GM12801 (cell line): ENCODE measurements around the gene TNFAIP2.

Source experiments
- TF ChIP-seq, protein P1 (sequence below): IDR thresholded peaks from one replicate; pipeline ENCODE4 v1.5.1; 2011; ENCODE audit warnings: control low read depth; ENCODE audit not compliant: insufficient read length; ENCODE audit errors: extremely low read depth

Gene TNFAIP2

DNA sequence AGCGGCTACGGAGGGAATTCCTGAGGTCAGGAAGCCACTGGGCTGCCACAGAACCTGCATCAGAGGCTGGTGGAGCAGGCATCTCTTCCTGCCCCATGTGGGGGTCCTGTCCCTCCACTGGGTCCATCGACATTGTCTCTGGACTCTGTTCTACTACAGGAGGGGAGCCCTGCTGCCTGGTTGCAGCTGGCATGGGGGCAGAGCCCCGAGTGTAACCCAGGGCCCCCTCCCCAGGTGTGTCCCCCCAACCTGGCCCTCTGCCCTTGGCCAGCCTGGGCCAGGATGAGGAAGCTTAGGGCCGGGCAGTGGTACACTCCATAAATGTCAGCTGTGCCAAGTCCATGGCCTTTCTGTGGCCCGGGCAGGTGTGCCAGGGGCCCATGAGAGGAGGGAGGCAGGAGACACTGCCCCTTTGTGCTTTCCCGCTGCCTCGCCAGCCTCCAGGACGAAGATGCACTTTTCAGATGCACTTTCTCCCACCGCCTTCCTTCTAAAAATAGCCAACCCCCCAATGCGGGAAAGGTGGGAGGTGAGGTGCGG is 32.7 kb upstream of the TNFAIP2 start:
- TF ChIP-seq, protein P1, sequence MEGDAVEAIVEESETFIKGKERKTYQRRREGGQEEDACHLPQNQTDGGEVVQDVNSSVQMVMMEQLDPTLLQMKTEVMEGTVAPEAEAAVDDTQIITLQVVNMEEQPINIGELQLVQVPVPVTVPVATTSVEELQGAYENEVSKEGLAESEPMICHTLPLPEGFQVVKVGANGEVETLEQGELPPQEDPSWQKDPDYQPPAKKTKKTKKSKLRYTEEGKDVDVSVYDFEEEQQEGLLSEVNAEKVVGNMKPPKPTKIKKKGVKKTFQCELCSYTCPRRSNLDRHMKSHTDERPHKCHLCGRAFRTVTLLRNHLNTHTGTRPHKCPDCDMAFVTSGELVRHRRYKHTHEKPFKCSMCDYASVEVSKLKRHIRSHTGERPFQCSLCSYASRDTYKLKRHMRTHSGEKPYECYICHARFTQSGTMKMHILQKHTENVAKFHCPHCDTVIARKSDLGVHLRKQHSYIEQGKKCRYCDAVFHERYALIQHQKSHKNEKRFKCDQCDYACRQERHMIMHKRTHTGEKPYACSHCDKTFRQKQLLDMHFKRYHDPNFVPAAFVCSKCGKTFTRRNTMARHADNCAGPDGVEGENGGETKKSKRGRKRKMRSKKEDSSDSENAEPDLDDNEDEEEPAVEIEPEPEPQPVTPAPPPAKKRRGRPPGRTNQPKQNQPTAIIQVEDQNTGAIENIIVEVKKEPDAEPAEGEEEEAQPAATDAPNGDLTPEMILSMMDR = no peak

DNA sequence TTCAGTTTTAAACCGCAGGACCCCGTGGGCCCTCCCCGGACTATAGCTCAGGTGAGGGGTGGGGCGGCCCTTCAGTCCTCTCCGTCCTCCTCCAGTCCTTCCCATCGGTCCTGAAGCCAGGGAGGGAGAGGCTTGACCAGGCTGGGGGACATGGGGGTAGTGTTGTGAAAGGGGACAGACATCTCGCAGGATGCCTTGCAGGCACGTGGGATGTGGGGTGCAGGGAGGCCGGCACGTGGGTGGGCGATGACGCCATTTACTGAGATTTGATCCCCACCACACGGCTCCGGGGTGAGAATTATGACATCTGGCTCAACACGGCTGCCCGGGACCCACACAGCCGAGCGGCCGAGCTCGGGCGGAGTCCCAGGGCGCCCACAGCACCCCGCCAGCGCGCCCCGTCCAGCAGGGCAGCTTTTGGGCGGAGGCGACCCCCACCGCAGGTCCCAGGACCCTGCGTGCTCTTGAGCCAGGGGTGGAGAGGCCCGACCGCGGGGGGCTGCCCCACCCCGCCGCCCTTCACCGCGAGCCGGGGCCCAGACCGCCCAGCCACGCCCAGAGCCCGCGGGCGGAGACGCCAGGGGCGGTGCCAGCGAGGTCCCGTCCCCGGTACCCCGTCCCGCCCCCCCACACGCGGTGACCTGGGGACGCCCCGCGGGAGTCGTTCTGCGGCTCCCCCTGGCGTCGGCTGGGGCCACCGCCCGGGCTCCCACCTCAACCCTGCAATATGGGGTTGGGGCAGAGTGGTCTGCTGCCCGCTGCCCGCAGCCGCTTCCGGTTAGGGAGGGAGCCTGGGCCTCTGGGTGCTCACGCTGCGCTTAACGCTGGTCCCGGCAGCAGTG is 32.0 kb upstream of the TNFAIP2 start:
- TF ChIP-seq, protein P1 = no peak

DNA sequence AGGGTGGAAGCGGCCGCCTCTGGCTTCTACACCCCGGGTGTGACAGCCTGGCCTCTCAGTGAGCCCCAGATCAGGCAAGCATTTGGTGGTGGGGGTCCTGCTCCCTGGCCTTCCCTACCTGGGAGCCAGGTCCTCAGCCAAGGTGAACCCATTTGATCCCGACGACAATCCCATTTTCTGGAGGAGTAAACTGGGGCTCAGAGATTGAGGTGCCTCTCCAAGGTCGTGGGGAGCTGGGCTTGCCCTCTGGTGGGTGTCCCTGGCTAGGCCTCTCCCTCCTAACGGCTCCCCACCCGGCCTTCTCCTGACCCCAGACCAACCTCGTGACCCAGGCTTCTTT is 31.4 kb upstream of the TNFAIP2 start:
- TF ChIP-seq, protein P1 = no peak

DNA sequence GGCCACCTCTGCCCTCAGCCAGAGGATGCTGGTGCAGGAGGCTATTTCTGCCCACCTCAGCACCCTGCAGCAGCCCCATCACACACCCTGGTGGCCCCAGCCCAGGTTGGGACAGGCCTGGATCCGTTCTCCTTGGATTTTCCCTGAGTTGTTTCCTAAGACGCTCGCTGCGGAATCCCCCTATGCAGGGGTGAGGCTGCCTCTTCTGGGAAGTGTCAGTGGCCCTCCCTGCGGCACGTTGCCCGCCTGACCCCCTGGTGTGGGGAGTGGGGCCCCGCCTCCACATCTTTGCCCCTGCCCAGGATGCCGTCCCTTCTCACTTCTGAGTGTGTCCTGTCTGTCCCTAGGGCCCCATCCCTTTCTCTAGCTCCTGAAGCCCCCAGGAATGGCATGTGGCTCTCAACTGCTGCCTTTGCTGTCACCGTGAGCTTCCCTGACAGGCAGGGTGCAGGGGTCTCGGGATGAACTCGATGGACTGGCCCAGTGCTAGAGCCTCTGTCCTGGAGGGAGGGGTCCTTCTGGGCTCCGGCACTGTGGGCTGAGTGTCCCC is 29.3 kb upstream of the TNFAIP2 start:
- TF ChIP-seq, protein P1 = no peak

DNA sequence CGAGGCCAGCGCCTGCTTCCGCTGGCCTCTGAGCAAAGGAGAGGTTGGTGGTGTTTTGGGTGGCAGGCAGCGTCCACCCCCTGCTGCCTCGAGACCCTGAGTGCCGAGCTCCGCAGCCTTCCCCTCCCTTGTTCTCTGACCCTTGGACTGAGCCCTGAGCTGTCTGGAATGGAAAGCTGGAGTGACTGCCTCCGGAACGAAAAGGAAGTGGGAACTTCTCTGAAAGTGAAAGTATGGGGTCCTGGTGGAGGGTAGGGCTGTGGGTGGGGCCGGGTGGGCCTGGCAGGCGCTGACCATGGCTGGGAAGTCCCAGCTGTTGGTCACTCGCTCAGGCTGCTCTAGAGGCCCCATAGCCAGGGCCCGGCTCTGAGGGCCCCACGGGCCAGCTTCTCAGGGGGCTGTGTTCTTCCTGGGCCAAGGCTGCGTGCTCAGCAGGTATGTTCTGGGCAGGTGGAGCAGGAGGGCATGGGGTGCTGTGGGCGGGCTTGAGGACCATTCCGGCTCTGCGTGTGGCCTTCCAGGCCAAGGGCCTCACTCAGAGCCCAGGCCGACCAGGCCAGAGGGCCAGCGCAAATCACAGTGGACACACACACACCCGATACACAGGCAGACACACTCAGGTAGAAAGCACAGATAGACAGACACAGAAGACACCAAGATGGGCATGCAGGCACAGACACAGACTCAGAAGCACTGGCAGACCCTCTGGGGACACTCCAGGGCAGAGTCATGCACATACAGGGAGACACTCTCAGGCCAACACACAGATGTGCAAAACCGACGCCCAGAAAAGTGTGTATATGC is 28.7 kb upstream of the TNFAIP2 start, which contains the start of gene EXOC3L4:
EXOC3L4 (plus strand) TSS at position 320 of the 804 bp plus-strand sequence. CDS start 5,495 bp downstream, outside the sequence.
- TF ChIP-seq, protein P1 = no peak

DNA sequence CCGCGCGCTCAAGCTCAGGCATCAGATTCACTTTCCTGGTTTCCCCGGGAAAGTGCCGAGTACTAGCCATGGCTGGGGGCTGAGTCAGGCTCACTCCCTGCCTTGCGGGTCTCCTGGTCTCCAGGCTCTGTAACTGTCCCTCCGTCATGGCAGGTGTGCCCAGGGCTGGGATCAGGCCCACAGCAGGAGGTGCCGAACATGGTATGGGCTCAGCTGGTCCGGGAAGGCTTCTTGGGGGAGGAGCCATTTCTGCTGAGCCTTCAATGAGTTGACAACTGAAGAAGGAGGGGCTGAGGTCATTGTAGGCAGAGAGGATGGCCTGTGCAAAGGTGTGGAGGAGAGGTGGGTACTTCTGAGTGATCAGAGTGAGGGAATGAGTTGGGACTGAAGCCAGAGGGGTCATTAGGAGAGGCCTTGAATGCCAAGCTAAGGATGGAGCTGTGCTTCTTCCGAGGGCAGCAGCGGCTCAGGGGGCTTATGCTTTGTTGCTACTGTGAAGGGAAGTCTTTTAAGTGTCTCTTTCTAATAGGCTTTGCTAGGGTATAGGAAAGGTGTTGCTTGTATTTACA is 28.0 kb upstream of the TNFAIP2 start:
- TF ChIP-seq, protein P1 = no peak

DNA sequence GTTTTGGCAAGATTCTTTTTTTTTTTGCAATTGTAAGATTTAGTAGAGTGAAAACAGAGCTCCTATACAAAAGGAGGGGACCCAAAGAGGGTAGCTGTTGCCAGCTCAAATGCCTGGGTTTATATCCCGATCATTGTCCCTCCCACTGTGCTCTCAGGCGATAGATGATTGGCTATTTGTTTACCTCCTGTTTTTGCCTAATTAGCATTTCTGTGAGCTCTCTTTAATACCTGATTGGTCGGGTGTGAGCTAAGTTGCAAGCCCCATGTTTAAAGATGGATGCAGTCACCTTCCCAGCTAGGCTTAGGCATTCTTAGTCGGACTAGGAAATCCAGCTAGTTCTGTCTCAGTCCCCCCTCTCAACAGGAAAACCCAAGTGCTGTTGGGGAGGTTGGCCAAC is 26.9 kb upstream of the TNFAIP2 start:
- TF ChIP-seq, protein P1 = no peak
